AG09309 (cell line): Measurements from ENCODE around the gene BCL2A1.

Source experiments
- DNase-seq: peaks from one replicate; pipeline ENCODE4 v3.0.0-alpha.2; 2010; ENCODE audit warnings: low read depth
- H3K4me3 ChIP-seq: 2 replicates; pipeline ENCODE4 v1.5.1; 2011; ENCODE audit warnings: mild to moderate bottlenecking, low read depth, low read length, moderate library complexity; ENCODE audit not compliant: control insufficient read depth
- CTCF ChIP-seq: IDR thresholded peaks from 2 replicates; pipeline ENCODE4 v1.5.1; 2011; ENCODE audit warnings: mild to moderate bottlenecking, low read depth, low read length, inconsistent platforms; ENCODE audit not compliant: insufficient read depth, control insufficient read depth; ENCODE audit errors: missing control alignments

Gene BCL2A1

GRCh38 chr15:80003171-80003570, 32.2 kb upstream of the BCL2A1 start:
- no peak for DNase-seq

GRCh38 chr15:80002267-80002666, 31.3 kb upstream of the BCL2A1 start:
- no peak for TF ChIP-seq CTCF
- no peak overlapping the region for H3K4me3 ChIP-seq
- no peak for DNase-seq

More at GRCh38 chr15:80003171-80003570, 32.2 kb upstream of the BCL2A1 start:
- no peak overlapping the region for H3K4me3 ChIP-seq
- TF ChIP-seq CTCF = no peak

- no peak for TF ChIP-seq CTCF
- DNase-seq = no peak
- no peak overlapping the region for H3K4me3 ChIP-seq
These were observed 23.6 kb upstream of the BCL2A1 start for GRCh38 chr15:79994615-79995014.

GRCh38 chr15:79991826-79992225, 20.8 kb upstream of the BCL2A1 start:
- no peak for TF ChIP-seq CTCF
- H3K4me3 ChIP-seq = no peak overlapping the region
- no peak for DNase-seq

GRCh38 chr15:79990997-79991334, 20.0 kb upstream of the BCL2A1 start:
- H3K4me3 ChIP-seq = no peak overlapping the region
- no peak for TF ChIP-seq CTCF
- no peak for DNase-seq

- no peak overlapping the region for H3K4me3 ChIP-seq
- TF ChIP-seq CTCF = no peak
- DNase-seq = no peak
These were observed 19.4 kb upstream of the BCL2A1 start for GRCh38 chr15:79990280-79990996.

GRCh38 chr15:79989682-79990081, 18.7 kb upstream of the BCL2A1 start:
- TF ChIP-seq CTCF = no peak
- DNase-seq = no peak
- no peak overlapping the region for H3K4me3 ChIP-seq
